K562 (cell line): ENCODE data around the gene IL37. TPM values are rescaled to one million over a fixed set of nuclear protein-coding genes. Genes with fewer than 3 reads are reported as not detected.

Experiments
- CBX8 ChIP-seq: fragments of 200-600 bp; sonication (generic); IDR thresholded peaks from 2 replicates; pipeline ENCODE4 v1.6.1; 2012; ENCODE audit warnings: borderline replicate concordance, mixed run types, low read depth, mild to moderate bottlenecking, moderate library complexity, mixed read lengths, low read length, control low read depth, inconsistent platforms; ENCODE audit not compliant: poor library complexity, severe bottlenecking; ENCODE audit errors: extremely low read depth
- FOXK2 ChIP-seq, 2 experiments: fragments of 450-650 bp; IDR thresholded peaks in 1 of 2; conservative IDR thresholded peaks in 1 of 2; 2 replicates each; pipeline ENCODE4 v1.6.1; 2016; ENCODE audit warnings: low read depth in 2 of 2, mild to moderate bottlenecking in 1 of 2
- PBX2 ChIP-seq, 2 experiments: IDR thresholded peaks in 1 of 2; conservative IDR thresholded peaks in 1 of 2; 2 replicates each; pipeline ENCODE4 v1.6.1; 2016; ENCODE audit warnings: low read depth in 2 of 2, mild to moderate bottlenecking in 1 of 2, missing compliant biosample characterization in 1 of 2, missing genetic modification characterization in 1 of 2, moderate library complexity in 1 of 2
- TAF9B ChIP-seq: fragments of 450-650 bp; IDR thresholded peaks from 2 replicates; pipeline ENCODE4 v1.6.1; 2018; ENCODE audit warnings: mild to moderate bottlenecking; ENCODE audit not compliant: partially characterized antibody
- polyA plus RNA-seq, 8 experiments: library from polyadenylated mRNA; depleted of rRNA in 4 of 8; stranded (reverse) in 5 of 8; unstranded in 3 of 8; fragments of >200 nt; fragmentation: Nextera tagmentation in 2 of 8; fragmentation: Illumina TruSeq in 1 of 8; extraction: Ambion mirVana in 2 of 8; extraction: Trizol in 1 of 8; gene quantifications; 2 replicates each; pipeline versions ENCODE4 v1.2.1 to v1.2.3, GENCODE V29; 2011 to 2014; ENCODE audit warnings: inconsistent platforms in 1 of 8, missing spikeins in 1 of 8
- total RNA-seq, 7 experiments: library from RNA; depleted of rRNA in 6 of 7; stranded (reverse); fragments of >200 nt in 6 of 7; fragmentation: Illumina TruSeq in 2 of 7; extraction: Trizol in 2 of 7; gene quantifications; 2 replicates each; pipeline versions ENCODE4 v1.2.1 to v1.2.3, GENCODE V29; 2011 to 2021; ENCODE audit warnings: low replicate concordance in 1 of 7
- TF ChIP-seq, protein P1 (sequence below): fragments of 250-450 bp; sonication (Bioruptor Pico); IDR thresholded peaks from 2 replicates; pipeline ENCODE4 v1.8.0; 2022; ENCODE audit warnings: inconsistent platforms, mild to moderate bottlenecking, moderate library complexity, borderline replicate concordance

The IL37 gene
- total and polyA plus RNA-seq, 9 of the 15 experiments (the other 6 are each of a cell fraction or from before 2014, with no cell fraction given) = not detected

DNA sequence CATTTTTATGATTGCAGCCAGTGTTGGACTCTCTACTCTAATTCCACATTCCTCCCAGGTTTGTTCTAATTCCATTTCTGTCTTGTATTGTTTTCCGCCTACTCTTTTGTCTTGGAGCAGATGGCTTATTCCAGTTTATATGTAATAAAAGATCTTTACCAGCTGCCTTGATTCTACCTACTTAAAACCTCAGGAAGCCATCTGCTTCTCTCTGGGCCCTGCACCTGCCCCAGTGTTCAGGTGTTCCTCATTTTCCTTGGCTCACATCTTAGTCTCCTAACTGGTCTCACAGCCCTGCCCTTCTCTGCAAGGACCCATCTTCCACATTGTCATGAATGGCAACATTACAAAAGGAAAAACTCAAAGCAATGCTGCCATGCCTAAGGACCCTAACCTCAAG, 21.0 kb upstream of the IL37 start (continued):
- TF ChIP-seq PBX2 (CRISPR knock-in tag; IDR thresholded peaks at IDR 0.05; ENCODE audit: low read depth) = no peak
- no peak for TF ChIP-seq PBX2 (tag; conservative IDR thresholded peaks at IDR 0.05; ENCODE audit: low read depth)
- no peak for TF ChIP-seq TAF9B
- TF ChIP-seq, protein P1, sequence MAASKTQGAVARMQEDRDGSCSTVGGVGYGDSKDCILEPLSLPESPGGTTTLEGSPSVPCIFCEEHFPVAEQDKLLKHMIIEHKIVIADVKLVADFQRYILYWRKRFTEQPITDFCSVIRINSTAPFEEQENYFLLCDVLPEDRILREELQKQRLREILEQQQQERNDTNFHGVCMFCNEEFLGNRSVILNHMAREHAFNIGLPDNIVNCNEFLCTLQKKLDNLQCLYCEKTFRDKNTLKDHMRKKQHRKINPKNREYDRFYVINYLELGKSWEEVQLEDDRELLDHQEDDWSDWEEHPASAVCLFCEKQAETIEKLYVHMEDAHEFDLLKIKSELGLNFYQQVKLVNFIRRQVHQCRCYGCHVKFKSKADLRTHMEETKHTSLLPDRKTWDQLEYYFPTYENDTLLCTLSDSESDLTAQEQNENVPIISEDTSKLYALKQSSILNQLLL (CRISPR knock-in tag) = no peak
- TF ChIP-seq FOXK2 (conservative IDR thresholded peaks at IDR 0.05 in 1 of 2, IDR thresholded peaks at IDR 0.05 in 1 of 2; ENCODE audit: low read depth in 2 of 2) = no peak
- no peak for TF ChIP-seq CBX8
